Measurements from ENCODE around the gene ADAMTS17.

GRCh38 chr15:100311833-100312476 is 29.8 kb downstream of the ADAMTS17 start:
- TF ChIP-seq CTCF (IDR thresholded peaks at IDR 0.05) (no peak), POLR2A (IDR thresholded peaks at IDR 0.05) (no peak)
